ENCODE measurements around the gene LRRC26. TPM values are rescaled to one million over a fixed set of nuclear protein-coding genes. Genes with fewer than 3 reads are reported as not detected.
A peak's percentile ranks its signal among the peaks of the same experiment; 100 is the strongest.

Gene LRRC26
- total RNA-seq, 1 experiment from 2014 or later: 2.4 TPM

- no peak for TF ChIP-seq SIN3A (IDR thresholded peaks at IDR 0.05; ENCODE audit: low read depth)
- TF ChIP-seq EZH2phosphoT487 (IDR thresholded peaks at IDR 0.05; ENCODE audit: borderline replicate concordance): no peak
- no peak for TF ChIP-seq CBX3 (IDR thresholded peaks at IDR 0.05; ENCODE audit: low read depth)
- no peak for TF ChIP-seq REST (IDR thresholded peaks at IDR 0.05; ENCODE audit: low read depth)
- TF ChIP-seq ZBTB33 (IDR thresholded peaks at IDR 0.05; ENCODE audit: extremely low read depth, insufficient replicate concordance, low read length): no peak
- TF ChIP-seq TCF7L2 (IDR thresholded peaks at IDR 0.05; ENCODE audit: borderline replicate concordance, extremely low read depth, insufficient read depth, insufficient read length): no peak
- no peak for TF ChIP-seq RAD21 (IDR thresholded peaks at IDR 0.05; ENCODE audit: low read depth)
- TF ChIP-seq EGR1 (IDR thresholded peaks at IDR 0.05; ENCODE audit: low read depth): no peak
- TF ChIP-seq SP1 (IDR thresholded peaks at IDR 0.05; ENCODE audit: low read depth): no peak
- no peak for TF ChIP-seq CTCF (IDR thresholded peaks at IDR 0.05 in 2 of 3, conservative IDR thresholded peaks at IDR 0.05 in 1 of 3; ENCODE audit: borderline replicate concordance in 1 of 3, insufficient read depth in 1 of 3, low read depth in 2 of 3, low read length in 2 of 3)
- TF ChIP-seq ZNF274 (IDR thresholded peaks at IDR 0.05; ENCODE audit: low read depth, low read length): no peak
- no peak for TF ChIP-seq FOSL1 (IDR thresholded peaks at IDR 0.05; ENCODE audit: low read depth)
- no peak for TF ChIP-seq SRF (IDR thresholded peaks at IDR 0.05; ENCODE audit: low read depth)
- TF ChIP-seq MAX (IDR thresholded peaks at IDR 0.05): no peak
- TF ChIP-seq JUND (IDR thresholded peaks at IDR 0.05): no peak
- TF ChIP-seq EZH2 (IDR thresholded peaks at IDR 0.05): no peak
- Histone ChIP-seq H3K36me3 (ENCODE audit: control insufficient read depth in 1 of 2, insufficient read depth in 2 of 2, low read length in 2 of 2) (peaks cover 0 to 23% of the 10 kb centered on the region in 2 experiments; a peak in 1 of 4 replicates), H3K9me2 (ENCODE audit: insufficient read depth) (no peaks in the 10 kb centered on the region), H3K4me1 (ENCODE audit: control insufficient read depth in 1 of 2, insufficient read depth in 2 of 2, low read length in 2 of 2) (peaks cover 16 to 33% of the 10 kb centered on the region in 2 experiments), H3K9me3 (ENCODE audit: control insufficient read depth in 1 of 2, insufficient read depth in 1 of 2, low read depth in 1 of 2, low read length in 2 of 2) (no peaks in the 10 kb centered on the region), H3K27ac (ENCODE audit: low read depth, low read length) (peak overlapping the region; percentile 99), H4K20me1 (ENCODE audit: insufficient read depth) (no peaks in the 10 kb centered on the region), H2AFZ (ENCODE audit: low read depth, low read length, poor library complexity, severe bottlenecking) (no peak overlapping the region), H3K4me2 (ENCODE audit: low read length) (peak overlapping the region; percentile 98), H3K79me2 (ENCODE audit: insufficient read depth, low read length) (peaks cover 52% of the 10 kb centered on the region), H3K9ac (ENCODE audit: low read length) (peak overlapping the region; percentile 94), H3K27me3 (ENCODE audit: insufficient read depth, low read length) (no peaks in the 10 kb centered on the region), H3K4me3 (replicated peaks in 1 of 2; ENCODE audit: low read depth in 1 of 2, low read length in 2 of 2) (peak overlapping the region; percentile 98 to 100)
- ChIA-PET RAD21 (ENCODE audit: low non-redundant PET in 1 of 2, low total read pairs in 2 of 2, uncharacterized antibody in 2 of 2, unreplicated experiment in 2 of 2) (interaction anchor here (0.6 to 1.6 kb wide), 2 partner anchors 37 to 39 kb away, joined by 8 to 9 read pairs; partner anchors contain the start of gene RNF224 (in 1 of the 2)), CTCF (interaction anchor here (1.3 to 1.7 kb wide), 5 partner anchors 20 to 67 kb away, joined by 4 to 17 read pairs (median 8); partner anchors contain the start of genes NELFB and RNF224), POLR2A (interaction anchor here (0.6 to 3.5 kb wide), 7 partner anchors 11 to 53 kb away, joined by 3 to 20 read pairs (median 9); partner anchors contain the start of genes RNF224, TPRN and TUBB4B)
- TSS peak; percentile 81 for BruUV-seq (replicated peaks)
- DNase-seq (ENCODE audit: low read depth, low spot score): no peak
- intact Hi-C loops (cut with micrococcal nuclease): loop anchor here (5.0 kb wide), 1 partner anchor 39 kb away; the partner anchor contains the start of genes CYSRT1 and RNF224
- peak; percentile 18 for ATAC-seq
Observed at GRCh38 chr9:137188086-137188489, 18.2 kb upstream of the LRRC26 start.

Data from HCT116 (cell line).